ENCODE results near the gene SLC16A5.
"Not testable (repeated sequence)": the region's sequence is repeated elsewhere in the genome, so short reads cannot be mapped to it uniquely, and the experiment has no call there.

The SLC16A5 gene

DNA sequence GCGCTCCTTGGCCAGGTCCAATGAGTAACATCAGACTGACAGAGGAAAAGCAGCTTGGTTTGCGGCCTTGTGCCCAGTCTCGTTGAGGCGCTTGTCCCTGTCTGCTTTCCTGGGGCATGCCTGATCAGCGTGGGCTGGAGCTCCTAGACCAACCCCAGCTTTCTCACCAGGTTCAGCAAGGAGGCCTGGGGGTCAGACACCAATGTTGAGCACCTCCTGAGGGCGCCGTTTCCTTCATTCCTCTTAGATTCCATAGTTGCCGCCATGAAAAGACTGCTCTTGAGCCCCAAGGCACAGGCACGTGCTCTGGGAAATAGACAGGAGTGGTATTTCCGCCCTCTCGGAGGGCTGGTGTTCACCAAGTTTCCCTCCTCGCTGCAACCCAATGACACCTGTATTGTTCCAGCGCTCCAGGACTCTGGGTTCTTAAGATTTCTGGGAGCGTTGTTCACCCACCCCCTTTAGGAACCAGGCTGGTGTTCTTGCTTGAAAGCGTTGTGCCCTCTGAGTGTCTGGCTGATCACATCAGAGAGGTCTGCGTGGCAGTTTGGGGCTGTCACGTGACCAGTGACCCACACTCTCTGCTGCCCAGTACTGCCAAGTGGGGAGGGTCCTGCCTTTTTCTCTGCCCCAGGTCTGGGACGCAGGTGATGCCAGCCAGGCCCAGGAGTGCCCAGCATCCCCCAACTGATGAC is 22.7 kb upstream of the SLC16A5 start:
- no peak for DNase-seq

DNA sequence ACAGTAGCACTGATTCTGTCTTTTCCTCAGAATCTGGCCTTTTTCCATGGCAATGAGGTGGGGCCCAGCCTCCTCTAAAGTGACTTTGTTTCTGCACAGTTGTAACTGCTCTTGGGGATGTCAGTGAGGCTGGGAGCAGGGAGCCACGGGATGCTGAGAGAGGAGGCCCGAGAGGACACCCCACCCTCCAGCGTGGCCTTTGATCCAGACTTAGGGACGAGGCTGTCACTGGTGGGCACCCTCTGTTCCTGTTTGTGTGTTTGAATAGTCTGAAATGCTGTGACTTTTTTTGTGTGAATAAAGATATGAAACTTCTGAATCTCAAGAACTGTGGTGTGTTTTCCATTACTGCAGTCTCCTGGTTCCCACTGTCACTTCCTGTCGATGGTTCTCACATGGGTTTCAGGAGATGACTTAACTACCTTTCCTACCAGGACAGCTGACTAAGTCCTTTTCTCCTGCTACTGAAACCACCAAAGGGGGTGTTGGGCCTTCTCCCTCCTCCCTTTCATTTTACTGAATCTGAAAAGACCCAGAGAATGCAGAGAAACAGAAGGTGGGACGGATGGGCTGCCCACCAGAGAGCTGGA is 22.1 kb upstream of the SLC16A5 start:
- DNase-seq, result no peak

DNA sequence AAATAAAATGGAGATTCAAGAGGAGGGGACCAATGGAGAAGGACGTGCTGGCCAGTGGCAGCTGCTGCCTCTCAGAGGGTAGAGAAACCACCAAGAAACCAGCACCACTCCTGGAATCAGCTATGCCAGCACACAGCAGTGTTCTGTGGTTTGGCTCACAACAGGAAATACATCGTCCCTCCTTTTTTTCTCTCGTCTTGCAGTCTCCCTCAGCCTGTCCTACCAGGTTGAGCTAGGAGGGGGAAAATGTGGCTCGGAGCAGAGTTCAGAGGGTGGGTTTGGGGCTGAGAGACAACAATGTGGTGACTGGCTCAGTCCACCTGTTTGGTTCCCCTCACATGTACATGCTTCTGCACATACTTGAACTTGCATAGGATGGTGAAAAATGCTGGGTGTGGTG is 19.9 kb upstream of the SLC16A5 start:
- no peak for DNase-seq

DNA sequence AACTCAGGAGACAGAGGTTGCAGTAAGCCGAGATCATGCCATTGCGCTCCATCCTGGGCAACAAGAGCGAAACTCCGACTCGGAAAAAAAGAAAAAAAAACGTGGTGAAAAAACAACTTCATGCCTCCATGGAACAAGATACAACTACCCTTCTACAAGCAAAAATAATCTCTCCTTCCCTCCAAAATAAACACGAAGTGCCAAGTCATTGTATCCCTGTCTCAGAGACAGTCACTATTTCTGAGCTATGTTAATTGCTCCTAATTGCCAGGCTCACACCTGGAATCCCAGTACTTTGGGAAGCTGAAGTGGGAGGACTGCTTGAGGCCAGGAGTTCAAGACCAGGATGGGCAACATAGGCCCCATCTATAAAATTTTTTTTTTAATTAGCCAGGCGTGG is 19.0 kb upstream of the SLC16A5 start:
- no peak for DNase-seq

DNA sequence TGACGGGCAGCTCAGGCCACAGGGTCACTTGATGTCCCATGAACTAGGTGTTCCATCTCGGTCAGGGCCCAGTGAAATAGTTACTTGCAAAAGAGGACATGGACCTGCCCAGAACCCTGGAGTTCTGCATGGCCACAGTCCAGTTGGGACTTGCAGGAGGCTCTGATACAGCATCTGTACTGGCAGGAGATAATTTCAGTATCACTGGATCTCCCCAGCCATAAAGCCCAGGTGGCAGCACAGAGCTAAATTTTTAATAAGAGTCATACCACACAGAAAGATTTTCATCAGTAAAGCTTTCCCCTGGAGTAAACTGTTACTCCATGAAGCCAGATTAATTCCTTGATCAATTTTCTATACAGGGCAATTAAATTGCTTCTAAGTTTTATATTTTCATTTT is 18.0 kb upstream of the SLC16A5 start:
- DNase-seq, result no peak

DNA sequence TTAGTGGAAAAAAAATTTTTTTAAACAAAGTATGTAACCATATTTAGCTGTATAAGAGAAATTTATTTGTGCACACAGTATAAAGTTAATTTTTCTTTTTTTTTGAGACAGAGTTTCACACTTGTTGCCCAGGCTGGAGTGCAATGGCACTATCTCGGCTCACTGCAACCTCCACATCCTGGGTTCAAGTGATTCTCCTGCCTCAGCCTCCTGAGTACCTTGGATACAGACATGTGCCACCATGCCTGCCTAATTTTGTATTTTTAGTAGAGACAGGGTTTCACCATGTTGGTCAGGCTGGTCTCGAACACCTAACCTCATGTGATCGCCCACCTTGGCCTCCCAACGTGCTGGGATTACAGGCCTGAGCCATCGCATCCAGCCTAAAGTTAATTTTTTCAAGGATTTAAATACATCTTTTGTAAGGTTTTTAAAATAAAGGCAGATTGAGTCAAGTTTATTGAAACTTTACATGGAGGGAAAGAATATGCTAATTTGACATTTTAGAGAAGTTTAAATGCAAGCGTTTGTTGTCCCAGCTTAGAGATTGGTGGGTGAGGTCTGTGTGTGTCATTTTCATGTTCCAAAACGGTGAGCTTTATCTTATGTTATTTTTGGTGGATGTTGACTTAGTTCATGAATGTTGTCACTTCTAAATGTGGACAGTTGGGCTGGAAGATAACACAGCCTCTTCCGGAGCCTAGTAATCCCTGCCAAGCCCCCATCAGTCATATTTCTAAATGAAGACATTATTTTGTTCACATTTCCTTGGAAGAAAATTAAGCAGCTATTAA is 16.1 kb upstream of the SLC16A5 start:
- DNase-seq, result not testable (repeated sequence)

DNA sequence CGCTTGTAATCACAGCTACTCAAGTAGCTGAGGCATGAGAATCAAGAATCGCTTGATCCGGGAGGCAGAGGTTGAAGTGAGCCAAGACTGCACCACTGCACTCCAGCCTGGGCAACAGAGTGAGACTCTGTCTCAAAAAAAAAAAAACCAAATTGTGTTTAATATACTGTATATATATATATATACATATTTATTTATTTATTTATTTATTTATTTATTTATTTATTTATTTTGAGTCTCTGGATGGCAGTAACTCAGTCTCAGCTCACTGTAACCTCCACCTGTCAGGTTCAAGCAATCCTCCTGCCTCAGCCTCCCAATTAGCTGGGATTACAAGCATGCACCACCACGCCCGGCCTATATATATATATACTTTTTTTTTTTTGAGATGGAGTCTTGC is 14.8 kb upstream of the SLC16A5 start:
- DNase-seq, result not testable (repeated sequence)

DNA sequence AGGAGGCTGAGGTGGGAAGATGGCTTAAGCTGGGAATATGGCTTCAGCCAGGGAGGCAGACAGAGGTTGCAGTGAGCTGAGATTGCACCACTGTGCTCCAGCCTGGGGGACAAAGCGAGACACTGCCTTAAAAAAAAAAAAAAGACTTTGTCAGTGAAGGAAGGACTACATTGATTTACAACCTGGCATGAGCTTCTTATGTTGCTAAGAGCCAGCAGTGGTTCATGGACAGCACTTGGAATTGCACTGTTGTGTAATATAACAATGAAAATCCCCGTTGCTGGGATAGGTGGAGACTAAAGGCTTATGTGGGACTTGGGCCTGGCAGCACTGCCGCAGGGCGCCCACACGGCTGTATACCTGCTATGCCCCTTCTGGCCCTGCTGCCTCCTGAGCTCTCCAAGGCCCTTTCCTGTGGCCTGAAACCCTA is 14.1 kb upstream of the SLC16A5 start:
- no peak for DNase-seq

DNA sequence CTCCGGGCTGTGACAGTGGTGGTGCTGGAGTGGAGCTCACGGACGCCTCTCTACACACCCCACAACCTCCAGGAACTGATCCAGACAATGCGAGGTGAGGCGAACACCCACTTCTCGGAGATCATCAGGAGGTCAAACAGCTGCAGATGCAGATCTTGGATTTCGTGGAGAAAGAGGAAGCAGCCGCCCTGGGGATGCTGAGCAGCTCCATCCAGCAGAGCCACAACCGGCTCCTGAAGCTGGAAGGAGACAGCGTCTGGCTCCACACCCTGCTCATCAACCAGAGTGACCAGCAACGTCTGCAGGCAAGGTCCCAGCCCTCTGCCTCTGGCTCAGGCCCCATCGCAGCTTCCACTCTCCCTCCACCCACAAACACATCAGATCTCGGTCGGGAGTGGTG is 13.2 kb upstream of the SLC16A5 start:
- DNase-seq, result no peak

DNA sequence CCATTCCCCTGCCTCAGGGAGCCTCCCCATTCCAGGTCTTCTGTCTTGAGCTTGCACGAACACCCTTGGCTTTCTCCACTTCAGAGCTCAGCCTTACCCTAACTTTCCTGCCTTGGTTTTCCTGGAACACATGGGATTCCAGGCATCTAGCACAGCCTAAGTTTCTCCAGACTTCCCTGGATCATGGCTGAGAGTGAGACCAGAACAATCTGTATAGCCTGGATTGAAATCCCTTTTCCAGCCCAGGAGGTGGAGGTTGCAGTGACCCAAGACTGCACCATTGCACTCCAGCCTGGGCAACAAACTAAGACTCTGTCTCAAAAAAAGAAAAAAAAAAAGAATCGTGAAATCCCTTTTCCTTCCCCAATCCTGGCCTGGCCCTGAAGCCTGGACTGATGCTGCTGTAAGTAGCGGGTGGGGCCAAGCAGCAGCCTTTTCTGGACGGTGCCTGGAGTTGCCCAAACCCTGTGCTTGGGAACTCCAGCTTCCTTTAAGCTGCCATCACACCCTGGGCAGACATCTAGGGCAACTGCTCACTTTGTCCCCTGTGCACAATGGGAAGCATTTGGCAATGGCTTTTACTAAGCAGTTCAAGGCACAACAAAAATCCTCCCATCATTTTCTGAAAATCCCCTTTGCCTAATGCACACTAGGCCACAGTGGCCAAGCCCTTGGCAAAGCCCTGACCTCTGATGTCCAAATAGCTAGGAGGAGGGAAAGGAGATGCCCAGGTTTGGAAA is 12.0 kb upstream of the SLC16A5 start:
- no peak for DNase-seq

DNA sequence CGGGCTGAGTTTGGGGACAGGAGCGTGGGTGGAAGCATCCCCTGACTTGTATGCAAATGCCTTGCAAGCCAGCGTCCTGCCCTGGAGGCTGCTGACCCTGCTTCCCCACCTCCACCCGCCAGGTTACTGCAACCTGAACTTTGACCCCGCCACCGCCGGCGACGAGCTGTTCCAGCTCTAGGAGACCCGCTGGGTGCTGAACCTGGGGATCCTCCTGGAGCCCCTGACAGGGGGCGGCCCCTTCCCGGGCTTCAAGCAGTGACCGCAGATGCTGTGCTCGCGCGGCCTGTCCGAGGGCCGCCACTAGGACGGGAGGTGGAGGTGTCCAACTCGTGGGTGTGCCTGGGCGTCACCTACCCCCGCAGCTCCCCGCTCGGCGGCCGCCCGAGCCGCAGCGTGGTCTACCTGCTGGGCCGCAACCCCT is 10.7 kb upstream of the SLC16A5 start:
- DNase-seq, result no peak

DNA sequence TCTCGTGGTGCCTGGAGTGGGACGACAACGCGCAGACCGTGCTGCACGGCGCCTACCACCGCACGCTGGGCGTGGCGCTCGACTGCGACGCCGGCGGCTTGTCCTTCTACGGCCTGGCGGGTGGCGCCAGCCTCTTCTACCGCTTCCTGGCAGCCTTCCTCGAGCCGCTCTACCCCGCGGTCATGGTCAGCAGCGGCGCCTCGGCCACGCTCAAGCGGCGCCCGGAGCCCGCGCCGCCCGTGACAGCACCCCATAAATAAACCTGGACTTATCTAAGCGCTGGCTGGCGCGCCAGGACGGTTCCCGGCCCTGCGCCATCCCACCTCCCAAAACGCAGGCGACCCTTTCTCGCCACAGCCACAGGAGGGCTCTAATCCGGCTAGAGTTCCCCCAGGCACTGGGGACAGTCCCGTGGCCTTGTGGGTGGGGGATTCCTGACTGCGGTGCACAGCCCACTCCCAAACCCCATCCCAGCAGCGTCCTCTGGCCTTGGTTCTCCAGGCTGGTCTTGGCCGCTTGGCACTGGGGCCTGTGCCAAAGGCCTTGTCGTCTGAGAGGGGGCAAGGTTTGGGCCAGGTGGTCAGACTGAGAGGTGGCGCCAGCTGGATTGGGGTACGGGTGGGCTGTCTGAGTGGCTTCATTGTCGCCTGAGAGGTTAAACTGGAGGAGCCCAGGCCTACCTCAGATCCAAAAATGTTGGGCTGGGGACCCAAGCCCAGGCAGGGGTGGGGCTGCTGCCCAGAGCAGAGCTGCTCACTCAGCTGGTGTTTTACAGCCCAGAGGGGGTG is 10.1 kb upstream of the SLC16A5 start:
- DNase-seq, result no peak

DNA sequence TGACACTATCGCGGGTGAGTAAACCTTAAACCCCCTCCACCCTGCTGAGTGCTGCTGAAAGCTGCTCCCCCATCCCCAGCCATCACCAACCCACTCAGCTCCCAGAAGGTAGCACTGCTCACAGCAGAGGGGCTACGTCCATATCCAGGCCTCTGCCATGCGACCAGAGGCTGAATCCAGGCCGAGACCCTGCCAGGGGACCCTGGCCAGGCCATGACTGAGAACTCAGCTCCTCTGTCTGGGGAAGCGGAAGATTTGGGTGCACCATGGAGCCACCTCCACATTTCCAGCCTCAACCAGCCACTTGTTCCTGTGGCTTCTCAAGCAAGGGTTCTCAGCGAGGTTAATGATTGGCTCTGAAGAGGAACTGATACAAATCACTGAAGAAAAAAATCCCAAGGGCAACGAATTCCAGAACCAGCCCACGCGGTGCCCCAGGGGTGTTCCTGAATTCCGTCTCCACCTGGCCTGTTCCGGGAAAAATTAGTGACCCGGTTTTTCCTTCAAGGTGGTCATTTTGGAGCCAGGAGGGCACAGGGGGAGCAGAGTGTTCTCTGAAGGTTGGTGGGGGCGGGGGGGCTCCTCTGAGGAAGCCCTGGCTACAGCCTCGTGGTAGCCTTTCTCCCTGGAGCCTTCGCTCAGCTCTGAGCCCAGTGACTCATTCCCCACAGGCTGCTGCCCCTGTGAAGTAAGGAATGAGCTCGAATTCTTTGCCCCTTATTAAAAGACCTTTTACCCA is 9.3 kb upstream of the SLC16A5 start:
- no peak for DNase-seq

DNA sequence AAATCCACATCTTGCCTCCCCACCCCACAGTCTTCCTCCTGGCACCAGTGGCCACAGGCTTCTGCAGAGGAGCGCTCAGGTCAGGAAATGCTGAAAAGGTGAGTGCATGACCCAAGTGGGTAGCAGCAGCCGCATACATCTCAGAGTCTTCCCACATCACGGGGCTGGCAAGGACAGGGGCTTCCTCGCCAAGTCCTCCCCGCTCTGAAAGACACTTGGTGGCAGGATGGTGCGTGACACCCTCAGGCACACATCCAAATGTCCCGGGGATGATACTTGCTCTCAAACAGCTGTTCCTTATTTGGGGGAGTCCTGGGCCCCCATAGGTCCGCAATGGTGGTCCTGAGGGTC is 8.8 kb upstream of the SLC16A5 start:
- DNase-seq, result no peak

DNA sequence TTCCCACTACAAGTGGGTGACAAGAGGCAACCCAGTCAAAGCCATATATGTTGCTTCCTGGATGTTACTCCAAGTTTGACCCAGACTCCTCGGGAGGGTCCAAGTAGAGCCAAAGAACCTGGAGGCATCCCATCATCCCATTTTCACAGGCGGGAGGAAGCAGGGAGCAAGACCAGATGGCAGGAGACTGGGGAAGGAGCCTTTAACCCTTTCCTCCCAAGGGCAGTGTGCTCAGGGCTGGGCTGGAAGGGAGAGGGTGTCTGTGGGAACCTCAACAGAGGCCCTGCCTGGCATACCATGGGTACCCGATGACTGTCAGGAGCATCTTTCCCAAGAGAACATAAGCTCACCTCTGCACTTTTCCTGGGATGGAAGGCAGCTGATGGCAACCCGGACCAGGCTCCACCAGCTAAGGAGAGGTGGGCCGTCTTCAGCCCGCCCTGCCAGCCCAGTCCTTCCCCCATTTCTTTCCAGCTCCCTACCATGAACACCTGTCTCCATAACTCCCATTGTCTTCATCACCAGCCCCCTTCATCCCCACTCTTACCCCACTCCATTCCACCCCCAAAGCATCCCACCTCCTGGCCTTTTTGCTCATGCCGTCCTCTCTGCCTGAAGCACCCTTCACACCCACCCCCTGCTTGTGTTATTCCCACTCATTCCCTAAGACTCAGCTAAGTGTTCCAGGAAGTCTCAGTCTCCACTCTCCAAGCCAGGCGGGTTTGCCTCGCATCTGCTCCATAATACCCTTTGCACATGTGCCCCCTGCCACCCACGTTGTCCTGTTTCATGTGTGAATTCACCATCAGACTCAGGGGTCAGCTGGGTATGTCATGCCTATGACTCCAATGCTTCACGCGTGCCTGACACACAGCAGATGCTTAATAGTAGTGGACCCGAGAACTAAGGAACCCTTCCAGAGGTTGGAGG is 5.9 kb upstream of the SLC16A5 start:
- no peak for DNase-seq

DNA sequence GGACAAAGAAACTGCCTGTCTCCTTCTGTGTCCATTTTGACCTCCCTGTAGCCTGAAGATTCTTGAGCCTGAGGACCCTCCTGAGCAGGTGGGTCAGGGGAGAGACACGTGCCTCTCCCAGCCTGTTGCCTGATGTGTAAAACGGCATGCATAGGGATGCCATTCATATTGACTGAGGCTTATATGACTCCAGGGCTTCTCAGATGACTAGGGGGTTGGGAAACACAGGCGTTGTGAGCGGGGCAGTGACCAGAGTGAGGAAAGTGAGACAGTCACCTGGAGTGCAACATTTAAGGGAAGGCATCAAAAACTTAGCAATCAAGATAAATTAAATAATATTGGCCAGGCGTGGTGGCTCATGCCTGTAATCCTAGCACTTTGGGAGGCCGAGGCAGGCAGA is 5.1 kb upstream of the SLC16A5 start:
- no peak for DNase-seq

DNA sequence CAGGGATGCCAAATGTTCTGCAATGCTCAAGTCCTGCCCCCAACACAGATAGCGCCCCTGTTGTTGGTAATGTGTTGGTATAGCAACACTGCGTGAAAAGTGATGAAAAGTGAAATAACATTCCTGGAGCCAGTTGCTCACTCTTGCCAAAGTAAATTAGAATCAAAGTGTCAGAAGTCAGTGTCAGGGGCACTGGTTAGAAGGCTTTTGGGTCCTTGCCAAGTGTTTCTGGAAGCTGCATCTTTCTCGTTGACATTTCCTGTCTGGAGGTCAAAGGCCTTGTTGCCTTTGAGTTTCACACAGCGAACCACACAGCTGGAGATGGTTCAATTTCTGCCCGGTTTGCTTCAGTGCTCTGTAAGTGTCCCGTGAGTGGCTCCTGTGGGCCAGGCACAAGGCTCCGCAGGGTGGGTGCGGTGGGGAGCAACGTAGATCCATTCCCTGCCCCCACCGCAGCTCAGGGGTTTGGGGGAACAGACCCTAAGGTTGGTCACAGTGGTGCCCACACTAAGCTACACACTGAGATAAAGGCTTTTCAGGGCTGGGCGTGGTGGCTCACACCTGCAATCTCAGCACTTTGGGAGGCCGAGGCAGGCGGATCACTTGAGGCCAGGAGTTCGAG is 3.6 kb upstream of the SLC16A5 start:
- DNase-seq, result no peak

DNA sequence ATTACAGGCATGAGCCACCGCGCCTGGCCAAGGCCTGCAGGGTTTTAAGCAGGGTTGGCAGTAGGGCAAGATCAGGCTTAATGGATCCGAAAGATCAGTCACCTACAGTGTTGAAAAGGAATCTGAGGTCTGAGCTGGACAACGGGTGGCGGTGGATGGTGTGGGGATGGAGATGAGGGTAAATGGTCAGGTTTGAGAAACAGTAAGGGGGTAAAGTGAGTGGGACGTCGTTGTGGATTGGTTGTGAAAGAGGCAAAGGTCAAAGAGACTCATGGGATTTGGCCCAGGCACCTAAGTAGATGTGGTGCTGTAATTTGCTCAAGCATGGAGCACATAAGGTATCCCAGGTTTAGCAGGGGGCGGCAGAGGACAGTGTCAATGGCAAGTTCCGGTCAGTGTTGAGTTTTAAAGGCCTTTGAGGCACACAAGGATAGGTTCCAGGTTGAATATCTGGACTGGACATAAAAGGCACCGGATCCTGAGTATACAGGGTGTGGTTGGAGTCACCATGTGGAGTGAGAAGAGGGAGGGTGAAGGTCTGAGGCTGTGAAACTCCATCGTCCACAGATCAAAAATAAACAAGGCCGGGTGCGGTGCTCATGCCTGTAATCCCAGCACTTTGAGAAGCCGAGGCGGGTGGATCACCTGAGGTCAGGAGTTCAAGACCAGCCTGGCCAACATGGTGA is 1.1 kb upstream of the SLC16A5 start:
- DNase-seq, result no peak

DNA sequence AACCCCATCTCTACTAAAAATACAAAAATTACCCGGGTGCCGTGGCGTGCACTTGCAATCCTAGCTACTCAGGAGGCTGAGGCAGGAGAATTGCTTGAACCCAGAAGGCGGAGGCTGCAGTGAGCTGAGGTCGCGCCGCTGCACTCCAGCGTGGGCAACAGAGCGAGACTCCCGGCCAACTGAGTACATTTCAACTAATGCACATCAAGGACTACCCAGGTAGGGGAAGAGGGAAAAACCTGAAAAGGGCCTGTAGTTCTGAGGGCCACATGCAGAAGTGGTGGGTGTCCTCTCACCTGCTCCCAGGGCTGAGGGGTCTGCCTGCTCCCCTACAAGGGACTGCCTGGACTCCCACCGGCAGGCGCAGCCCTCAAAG is 584 bp upstream of the SLC16A5 start:
- DNase-seq, result no peak
